GM18907 (cell line): ENCODE measurements around the gene ARHGAP22.

Source experiments
- ATAC-seq: cut with Tn5 transposase; IDR thresholded peaks from one replicate; pipeline ENCODE4 v1.9.1; 2021; ENCODE audit warnings: mild to moderate bottlenecking, moderate library complexity; ENCODE audit not compliant: unreplicated experiment

The ARHGAP22 gene

GRCh38 chr10:48535416-48536155, 69.3 kb downstream of the ARHGAP22 start:
- no peak for ATAC-seq

- no peak for ATAC-seq
These were observed 70.7 kb downstream of the ARHGAP22 start for GRCh38 chr10:48533951-48534720.

- ATAC-seq = no peak
These were observed 71.3 kb downstream of the ARHGAP22 start for GRCh38 chr10:48533540-48533939.

GRCh38 chr10:48531486-48531885, 73.4 kb downstream of the ARHGAP22 start:
- ATAC-seq = no peak

GRCh38 chr10:48529331-48529730, 75.5 kb downstream of the ARHGAP22 start:
- no peak for ATAC-seq

GRCh38 chr10:48527756-48528155, 77.1 kb downstream of the ARHGAP22 start:
- ATAC-seq = no peak

- no peak for ATAC-seq
These were observed 77.9 kb downstream of the ARHGAP22 start for GRCh38 chr10:48526846-48527505.

GRCh38 chr10:48526011-48526821, 78.7 kb downstream of the ARHGAP22 start:
- no peak for ATAC-seq

GRCh38 chr10:48525113-48525512, 79.8 kb downstream of the ARHGAP22 start:
- no peak for ATAC-seq

- no peak for ATAC-seq
These were observed 80.8 kb downstream of the ARHGAP22 start for GRCh38 chr10:48523820-48524758.

GRCh38 chr10:48523212-48523819, 81.6 kb downstream of the ARHGAP22 start:
- no peak for ATAC-seq

GRCh38 chr10:48522011-48522765, 82.7 kb downstream of the ARHGAP22 start:
- ATAC-seq = no peak

- ATAC-seq = no peak
These were observed 84.3 kb downstream of the ARHGAP22 start for GRCh38 chr10:48520594-48520993.

- no peak for ATAC-seq
These were observed 84.7 kb downstream of the ARHGAP22 start for GRCh38 chr10:48520184-48520506.

- ATAC-seq = no peak
These were observed 85.2 kb downstream of the ARHGAP22 start for GRCh38 chr10:48519481-48520183.

GRCh38 chr10:48518986-48519385, 85.9 kb downstream of the ARHGAP22 start:
- no peak for ATAC-seq

GRCh38 chr10:48517911-48518811, 86.7 kb downstream of the ARHGAP22 start:
- ATAC-seq = no peak
